Body of pancreas (tissue), 4 donors: ENCODE results near the gene ALDH1A3. TPM values are rescaled to one million over a fixed set of nuclear protein-coding genes. Genes with fewer than 3 reads are reported as not detected.

Experiments used
- ATAC-seq: fragments of 150-250 bp; one replicate; pipeline ENCODE4 v1.9.1; 2016
- DNase-seq, 4 donors: peaks; one replicate each; pipeline ENCODE4 v3.0.0-alpha.2; 2019
- H3K27ac ChIP-seq, 4 donors: fragments of 200-600 bp; sonication (generic); 1 replicate in 3 of 4; 2 replicates in 1 of 4; pipeline versions ENCODE4 v1.5.1 to v1.6.1; 2016 to 2019; ENCODE audit warnings: mild to moderate bottlenecking in 1 of 4, mixed read lengths in 1 of 4, moderate library complexity in 1 of 4
- H3K27me3 ChIP-seq, 2 donors: fragments of 200-600 bp; sonication (generic); one replicate each; pipeline ENCODE4 v1.6.0; 2016; ENCODE audit warnings: mild to moderate bottlenecking in 1 of 2
- H3K36me3 ChIP-seq, 2 donors: fragments of 200-600 bp; sonication (generic); replicated peaks in 1 of 2; 2 replicates each; pipeline ENCODE4 v1.5.1; 2016; ENCODE audit warnings: low read depth in 2 of 2; ENCODE audit not compliant: insufficient read depth in 1 of 2
- H3K4me1 ChIP-seq: fragments of 200-600 bp; sonication (generic); one replicate; pipeline ENCODE4 v1.6.0; 2016
- H3K4me3 ChIP-seq, 2 donors: fragments of 200-600 bp; sonication (generic); 1 replicate in 1 of 2; 2 replicates in 1 of 2; pipeline ENCODE4 v1.5.1; 2016 to 2019
- H3K9me3 ChIP-seq, 3 donors: fragments of 200-600 bp; sonication (generic); 1 replicate in 2 of 3; 2 replicates in 1 of 3; pipeline ENCODE4 v1.5.1; 2016
- POLR2A ChIP-seq, 3 donors: fragments of 450-650 bp; IDR thresholded peaks; one replicate each; pipeline ENCODE4 v1.6.1; 2016; ENCODE audit warnings: antibody characterized with exemption in 3 of 3, mild to moderate bottlenecking in 2 of 3
- WGBS, 2 donors: methylation state at CpG; one replicate each; pipeline ENCODE4 v1.1.5; 2017; 5-methylcytosine and 5-hydroxymethylcytosine counted together
- intact Hi-C: fragments of 100-400 bp; cut with DNase I; formaldehyde crosslinking; loops from one replicate; pipeline ENCODE4 v1.15.1; 2023
- total RNA-seq, 2 donors: library from RNA; depleted of rRNA; stranded (reverse); fragments of >200 nt; gene quantifications; one replicate each; pipeline ENCODE4 v1.1.0, GENCODE V29; 2016
- TF ChIP-seq, protein P1 (sequence below), 7 experiments: fragments of 450-650 bp in 4 of 7; fragments of 200-600 bp in 3 of 7; sonication (generic) in 3 of 7; IDR thresholded peaks; one replicate each; pipeline ENCODE4 v1.5.1; 2016 to 2019; ENCODE audit warnings: antibody characterized with exemption in 7 of 7

ALDH1A3 gene
- total RNA-seq, 2 donors from 2014 or later, result 19.5 to 33.9 TPM

DNA sequence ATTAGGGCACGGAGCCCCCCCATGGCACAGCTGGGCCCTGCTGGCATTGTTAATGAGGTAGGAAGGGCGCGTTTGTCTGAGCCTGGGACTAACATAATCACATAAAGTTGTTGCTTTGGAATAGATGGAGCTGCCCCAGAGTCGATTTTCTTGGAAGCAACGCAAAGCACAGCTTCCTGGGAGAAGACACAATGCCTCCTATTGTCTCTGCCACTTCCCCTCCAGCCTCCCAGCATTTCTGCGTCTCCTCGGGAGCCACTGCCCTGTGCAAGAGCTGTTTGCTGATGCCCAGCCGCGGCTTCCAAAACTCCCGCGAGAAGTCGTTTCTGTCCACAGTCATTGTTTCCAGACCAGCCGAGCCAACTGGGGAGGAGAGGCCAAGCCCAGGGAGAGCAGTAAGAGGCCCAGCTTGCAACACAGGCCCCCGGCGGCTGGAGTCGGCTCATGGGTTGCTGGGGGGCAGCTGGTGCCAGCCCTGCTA lies 18.1 kb upstream of the ALDH1A3 start:
- 55 to 62% methylated on average over 14 to 16 of the region's 16 CpGs for WGBS, 2 donors

DNA sequence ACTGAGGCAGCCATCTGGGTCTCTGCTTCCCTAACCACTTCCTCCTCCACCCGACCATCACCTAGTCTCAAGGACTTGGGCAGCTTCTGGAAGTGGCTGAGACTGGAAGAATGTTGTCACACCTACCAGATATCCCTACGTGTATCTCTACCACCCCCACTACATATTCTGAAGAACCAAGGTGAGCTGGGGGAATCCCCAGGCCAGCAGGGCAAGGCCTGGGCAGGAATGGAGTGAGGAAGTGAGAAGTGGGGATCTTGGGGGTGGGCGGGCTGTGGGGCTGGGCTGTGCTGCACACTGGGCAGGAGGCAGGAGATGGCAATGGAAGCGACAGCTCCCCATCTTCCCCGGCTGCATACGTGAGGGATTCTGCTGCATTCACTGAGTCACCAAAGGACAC lies 17.5 kb upstream of the ALDH1A3 start:
- TF ChIP-seq POLR2A (IDR thresholded peaks at IDR 0.05), result no peak
- TF ChIP-seq, protein P1, sequence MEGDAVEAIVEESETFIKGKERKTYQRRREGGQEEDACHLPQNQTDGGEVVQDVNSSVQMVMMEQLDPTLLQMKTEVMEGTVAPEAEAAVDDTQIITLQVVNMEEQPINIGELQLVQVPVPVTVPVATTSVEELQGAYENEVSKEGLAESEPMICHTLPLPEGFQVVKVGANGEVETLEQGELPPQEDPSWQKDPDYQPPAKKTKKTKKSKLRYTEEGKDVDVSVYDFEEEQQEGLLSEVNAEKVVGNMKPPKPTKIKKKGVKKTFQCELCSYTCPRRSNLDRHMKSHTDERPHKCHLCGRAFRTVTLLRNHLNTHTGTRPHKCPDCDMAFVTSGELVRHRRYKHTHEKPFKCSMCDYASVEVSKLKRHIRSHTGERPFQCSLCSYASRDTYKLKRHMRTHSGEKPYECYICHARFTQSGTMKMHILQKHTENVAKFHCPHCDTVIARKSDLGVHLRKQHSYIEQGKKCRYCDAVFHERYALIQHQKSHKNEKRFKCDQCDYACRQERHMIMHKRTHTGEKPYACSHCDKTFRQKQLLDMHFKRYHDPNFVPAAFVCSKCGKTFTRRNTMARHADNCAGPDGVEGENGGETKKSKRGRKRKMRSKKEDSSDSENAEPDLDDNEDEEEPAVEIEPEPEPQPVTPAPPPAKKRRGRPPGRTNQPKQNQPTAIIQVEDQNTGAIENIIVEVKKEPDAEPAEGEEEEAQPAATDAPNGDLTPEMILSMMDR (IDR thresholded peaks at IDR 0.05), result no peak
- intact Hi-C loops, result loop anchor here (10.0 kb wide), 2 partner anchors 177 to 227 kb away; no protein-coding TSS in a partner anchor
- H3K27me3 ChIP-seq, result no peaks in the 10 kb centered on the region
- ATAC-seq (no peak), DNase-seq (no peak)
- H3K4me1 ChIP-seq, result no peaks in the 10 kb centered on the region
- H3K4me3 ChIP-seq, result no peak overlapping the region
- no peaks in the 10 kb centered on the region for H3K36me3 ChIP-seq
- no peaks in the 10 kb centered on the region for H3K9me3 ChIP-seq
- 87 to 96% methylated on average over 4 to 6 of the region's 6 CpGs for WGBS, 2 donors
- no peak overlapping the region for H3K27ac ChIP-seq

More for the DNA sequence above, 18.1 kb upstream of the ALDH1A3 start:
- no peaks in the 10 kb centered on the region for H3K4me1 ChIP-seq
- TF ChIP-seq POLR2A (IDR thresholded peaks at IDR 0.05), result no peak
- TF ChIP-seq, protein P1 (IDR thresholded peaks at IDR 0.05), result no peak
- peak overlapping the region in 1 of 4 donors; percentile 20 for H3K27ac ChIP-seq
- H3K4me3 ChIP-seq, result no peak overlapping the region
- ATAC-seq, result peak; percentile 41
- intact Hi-C loops, result loop anchor here (10.0 kb wide), 2 partner anchors 177 to 227 kb away; no protein-coding TSS in a partner anchor
- no peaks in the 10 kb centered on the region for H3K9me3 ChIP-seq
- no peak for DNase-seq
- no peaks in the 10 kb centered on the region for H3K36me3 ChIP-seq
- no peaks in the 10 kb centered on the region for H3K27me3 ChIP-seq

DNA sequence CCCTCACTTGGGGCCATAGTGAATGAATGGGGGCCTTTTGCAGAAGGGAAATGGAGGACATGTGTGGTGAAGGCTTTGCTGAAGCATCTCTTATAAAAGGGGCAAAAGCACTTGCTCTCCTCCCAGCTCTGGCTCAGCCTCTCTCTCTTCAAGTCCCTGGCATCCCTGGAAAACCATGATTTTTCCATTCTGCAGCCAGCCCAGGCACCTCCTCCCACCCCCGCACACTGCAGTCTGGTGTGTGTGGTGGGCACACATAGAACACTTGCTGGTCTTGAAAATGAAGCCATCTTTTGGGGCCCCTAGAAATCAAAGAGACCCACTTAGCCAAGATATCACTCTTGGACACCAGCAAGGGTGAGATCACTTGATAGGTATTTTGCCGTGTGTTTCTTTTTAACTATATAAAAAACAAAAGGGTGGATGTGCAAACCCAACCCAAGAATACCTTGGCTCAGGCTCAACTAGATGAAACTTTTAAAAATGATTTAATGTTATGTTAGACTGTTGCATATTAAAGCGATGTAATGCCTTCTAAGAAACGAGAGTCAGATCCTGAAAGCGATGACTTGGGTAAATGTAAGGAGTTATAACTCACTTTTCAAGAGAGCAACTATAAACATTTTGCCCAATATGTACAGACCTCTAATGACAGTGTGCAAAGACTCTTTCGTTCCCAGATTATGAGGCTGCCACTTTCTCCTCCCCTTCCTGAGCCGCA lies 16.4 kb upstream of the ALDH1A3 start:
- Histone ChIP-seq H3K27ac (no peak overlapping the region), H3K27me3 (no peaks in the 10 kb centered on the region), H3K4me1 (no peaks in the 10 kb centered on the region), H3K4me3 (no peak overlapping the region), H3K9me3 (no peaks in the 10 kb centered on the region), H3K36me3 (no peaks in the 10 kb centered on the region)
- intact Hi-C loops, result loop anchor here (10.0 kb wide), 2 partner anchors 178 to 228 kb away; no protein-coding TSS in a partner anchor
- ATAC-seq (no peak), DNase-seq (no peak)
- WGBS, 2 donors, result 74 to 78% methylated on average over 7 of the region's 7 CpGs
- TF ChIP-seq, protein P1 (IDR thresholded peaks at IDR 0.05), result no peak
- no peak for TF ChIP-seq POLR2A (IDR thresholded peaks at IDR 0.05)

DNA sequence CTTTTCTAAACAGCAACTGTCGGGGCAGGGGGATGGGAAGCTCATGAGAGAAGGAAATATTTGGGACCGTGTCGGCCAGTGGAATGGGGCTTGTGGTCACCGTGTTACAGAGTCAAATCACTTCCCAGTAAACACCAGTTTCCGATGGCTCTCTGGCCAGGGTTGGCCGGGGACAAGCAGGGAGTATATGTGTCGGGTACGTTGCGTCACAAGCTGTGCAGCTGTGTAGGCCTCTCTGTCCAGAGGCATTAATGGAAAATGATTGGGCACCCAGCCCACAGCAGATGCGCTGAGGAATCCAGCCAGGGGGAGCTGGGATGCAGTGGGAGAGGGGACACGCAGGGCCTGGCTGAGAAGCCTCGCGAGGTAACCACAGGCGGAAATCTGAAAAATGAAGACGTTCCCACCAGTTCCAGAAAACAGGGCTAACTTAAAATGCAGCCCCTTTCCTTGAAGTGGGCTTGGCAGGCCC lies 15.8 kb upstream of the ALDH1A3 start:
- no peak overlapping the region for H3K27ac ChIP-seq
- DNase-seq, result peak; percentile 24 to 50 (median 34)

More for the DNA sequence above, 15.8 kb upstream of the ALDH1A3 start:
- no peaks in the 10 kb centered on the region for H3K4me1 ChIP-seq
- peak; percentile 49 for ATAC-seq
- H3K27me3 ChIP-seq, result no peaks in the 10 kb centered on the region
- no peaks in the 10 kb centered on the region for H3K36me3 ChIP-seq
- TF ChIP-seq, protein P1 (IDR thresholded peaks at IDR 0.05), result no peak
- TF ChIP-seq POLR2A (IDR thresholded peaks at IDR 0.05), result no peak
- H3K9me3 ChIP-seq, result no peaks in the 10 kb centered on the region
- intact Hi-C loops, result loop anchor here (10.0 kb wide), 2 partner anchors 179 to 229 kb away; no protein-coding TSS in a partner anchor
- H3K4me3 ChIP-seq, result no peak overlapping the region
- WGBS, 2 donors, result 64 to 76% methylated on average over 15 of the region's 15 CpGs
